VCaP (cell line): ENCODE data around the gene ZNF136.

Experiments
- H3K27ac ChIP-seq: fragments of 450-650 bp; 2 replicates; pipeline ENCODE4 v1.5.1; 2017
- TF ChIP-seq, protein P1 (sequence below): fragments of 450-650 bp; conservative IDR thresholded peaks from 2 replicates; pipeline ENCODE4 v1.5.1; 2017; ENCODE audit warnings: mild to moderate bottlenecking, moderate library complexity

The ZNF136 gene

GRCh38 chr19:12224676-12225075 is 61.8 kb downstream of the ZNF136 start:
- H3K27ac ChIP-seq: no peak overlapping the region
- TF ChIP-seq, protein P1, sequence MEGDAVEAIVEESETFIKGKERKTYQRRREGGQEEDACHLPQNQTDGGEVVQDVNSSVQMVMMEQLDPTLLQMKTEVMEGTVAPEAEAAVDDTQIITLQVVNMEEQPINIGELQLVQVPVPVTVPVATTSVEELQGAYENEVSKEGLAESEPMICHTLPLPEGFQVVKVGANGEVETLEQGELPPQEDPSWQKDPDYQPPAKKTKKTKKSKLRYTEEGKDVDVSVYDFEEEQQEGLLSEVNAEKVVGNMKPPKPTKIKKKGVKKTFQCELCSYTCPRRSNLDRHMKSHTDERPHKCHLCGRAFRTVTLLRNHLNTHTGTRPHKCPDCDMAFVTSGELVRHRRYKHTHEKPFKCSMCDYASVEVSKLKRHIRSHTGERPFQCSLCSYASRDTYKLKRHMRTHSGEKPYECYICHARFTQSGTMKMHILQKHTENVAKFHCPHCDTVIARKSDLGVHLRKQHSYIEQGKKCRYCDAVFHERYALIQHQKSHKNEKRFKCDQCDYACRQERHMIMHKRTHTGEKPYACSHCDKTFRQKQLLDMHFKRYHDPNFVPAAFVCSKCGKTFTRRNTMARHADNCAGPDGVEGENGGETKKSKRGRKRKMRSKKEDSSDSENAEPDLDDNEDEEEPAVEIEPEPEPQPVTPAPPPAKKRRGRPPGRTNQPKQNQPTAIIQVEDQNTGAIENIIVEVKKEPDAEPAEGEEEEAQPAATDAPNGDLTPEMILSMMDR: no peak

DNA sequence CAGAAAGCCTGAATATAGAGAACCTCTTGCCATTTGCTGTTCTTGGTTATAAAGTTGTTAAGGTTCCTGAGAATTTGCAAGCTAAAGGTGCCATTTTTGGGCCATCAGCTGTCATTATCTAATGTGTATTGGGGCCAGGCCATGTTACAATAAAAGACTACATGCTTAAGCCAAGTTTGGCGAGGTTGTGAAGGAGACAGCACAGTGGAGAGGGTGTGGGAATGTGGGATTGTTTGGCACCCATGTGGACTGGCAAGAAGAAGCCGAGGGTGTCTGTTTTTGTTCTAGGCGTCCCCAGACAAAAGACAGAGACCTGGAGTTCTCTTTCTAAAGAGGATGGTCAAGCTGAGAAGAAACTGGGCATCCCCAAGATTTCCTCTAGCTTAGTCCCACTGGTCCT is 67.1 kb downstream of the ZNF136 start:
- TF ChIP-seq, protein P1: no peak
- H3K27ac ChIP-seq: no peak overlapping the region

DNA sequence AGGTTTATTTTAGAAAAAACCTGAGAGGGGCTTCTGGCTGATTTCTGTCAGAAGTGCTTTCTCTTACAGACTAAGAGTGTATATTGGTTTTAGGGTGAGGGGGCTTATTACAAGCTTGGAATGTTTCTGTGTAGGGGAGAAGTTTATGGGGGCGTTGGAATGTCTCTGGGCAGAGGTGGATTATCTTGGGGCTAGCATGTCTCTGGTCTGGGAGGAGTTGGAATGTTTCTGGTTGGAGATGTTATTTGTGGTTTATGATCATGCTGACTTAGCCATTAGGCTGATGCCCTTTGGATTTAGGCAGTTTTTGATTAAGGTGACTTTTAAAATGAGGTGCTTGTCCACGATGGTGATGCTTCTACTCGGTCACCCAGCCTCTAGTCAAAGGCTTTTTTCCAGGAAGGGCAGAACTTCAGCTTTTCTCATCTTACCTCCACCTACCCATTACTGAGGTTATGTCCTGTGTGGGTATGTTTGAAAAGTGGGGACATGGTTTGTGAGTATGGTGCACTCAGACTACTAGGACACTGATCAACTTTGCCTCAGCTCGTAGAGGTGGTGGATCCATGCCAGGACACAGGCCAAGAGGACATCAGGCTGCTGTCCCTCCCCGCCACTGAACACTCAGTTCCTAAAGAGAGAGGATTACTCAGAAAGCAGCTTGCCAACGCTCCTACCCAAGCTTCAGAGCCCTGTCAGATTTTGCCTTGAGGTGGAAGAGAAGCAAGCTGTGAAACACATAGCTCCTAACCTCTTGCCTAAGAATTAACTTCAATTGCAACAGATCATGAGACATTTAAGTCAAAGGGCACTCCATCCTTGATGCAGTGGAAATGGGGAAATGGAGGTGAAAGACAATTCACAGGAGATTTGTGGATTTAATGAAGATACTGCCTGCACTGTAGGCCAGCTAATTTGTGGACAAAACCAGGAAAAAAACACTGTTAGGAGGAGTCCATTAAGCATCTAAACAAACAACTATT is 68.1 kb downstream of the ZNF136 start:
- no peak overlapping the region for H3K27ac ChIP-seq
- TF ChIP-seq, protein P1: no peak

GRCh38 chr19:12232961-12233360 is 70.1 kb downstream of the ZNF136 start:
- no peak overlapping the region for H3K27ac ChIP-seq
- TF ChIP-seq, protein P1: no peak

DNA sequence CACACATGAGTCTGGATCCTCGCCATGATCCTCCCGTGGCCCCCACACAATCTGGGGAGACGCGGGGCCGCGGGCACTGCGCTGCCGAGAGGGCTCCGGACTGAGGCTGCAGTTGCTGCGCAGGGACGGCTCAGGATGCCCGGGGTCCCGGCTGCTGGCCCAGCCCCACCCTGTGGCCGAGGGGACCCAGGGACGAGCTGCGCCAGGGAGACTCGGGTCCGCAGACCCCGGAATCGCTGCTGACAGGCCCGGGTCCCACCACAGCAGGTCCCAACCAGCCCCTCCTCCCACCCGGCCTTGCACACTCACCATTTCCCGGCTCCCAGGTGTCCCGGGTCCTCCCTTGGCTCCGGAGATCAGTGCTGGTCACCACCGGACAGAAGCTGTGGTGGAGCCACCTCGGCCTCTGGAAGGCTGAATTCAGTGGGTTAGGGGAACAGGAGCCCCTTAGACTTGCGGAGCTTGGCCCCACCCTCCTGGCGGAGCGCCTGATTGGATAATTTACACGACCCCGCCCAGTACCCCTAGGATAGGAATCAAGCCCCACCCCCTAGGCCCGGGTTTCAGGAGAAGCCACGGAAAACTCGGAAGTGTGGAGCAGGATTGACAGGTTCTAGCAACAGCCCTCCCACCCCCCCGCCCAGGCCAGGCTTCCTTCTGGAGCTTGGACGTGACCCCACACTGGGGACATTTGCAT is 74.4 kb downstream of the ZNF136 start:
- TF ChIP-seq, protein P1: no peak

More for the DNA sequence above, 74.4 kb downstream of the ZNF136 start:
- H3K27ac ChIP-seq: no peak overlapping the region
